HepG2 (cell line): ENCODE measurements around the gene SPRYD3. TPM values are rescaled to one million over a fixed set of nuclear protein-coding genes. Genes with fewer than 3 reads are reported as not detected.

Experiments
- ATAC-seq: fragments of 200-7000 bp; cut with Tn5 transposase; 3 replicates; pipeline ENCODE4 v1.9.1; 2020; ENCODE audit warnings: mild to moderate bottlenecking, moderate library complexity
- BruUV-seq: library from RNA; stranded (reverse); fragments of 400-500 nt; replicated peaks from 2 replicates; lab custom pipeline; 2021; lab: Mats Ljungman, UMichigan
- CTCF ChIA-PET: fragments of 300-600 bp; formaldehyde crosslinking; extraction: SDS; loops from one replicate; lab custom pipeline; 2021; ENCODE audit warnings: low total read pairs, inconsistent platforms, low intra/inter-chr PET ratio; lab: Yijun Ruan, JAX
- POLR2A ChIA-PET: fragments of 350-600 bp; sonication (Branson Sonifier 250); formaldehyde crosslinking; loops from one replicate; lab custom pipeline; 2020; ENCODE audit warnings: antibody characterized with exemption, inconsistent platforms; lab: Yijun Ruan, JAX
- DNase-seq: peaks from one replicate; pipeline ENCODE4 v3.0.0-alpha.2; 2015; ENCODE audit warnings: low spot score
- FAIRE-seq: peaks from 3 replicates; lab custom pipeline; 2011; peaks lifted over from hg19 to GRCh38; lab: Jason Lieb, UNC
- H2AFZ ChIP-seq: one replicate; pipeline ENCODE4 v1.6.1; 2011; ENCODE audit warnings: low read length, inconsistent platforms
- H3K27ac ChIP-seq: fragments of 300-600 bp; 3 replicates; pipeline ENCODE4 v1.8.0; 2011; ENCODE audit warnings: mixed run types, mild to moderate bottlenecking, mixed read lengths, low read length, inconsistent platforms; ENCODE audit not compliant: insufficient read depth; ENCODE audit errors: extremely low read length
- H3K27me3 ChIP-seq, 2 experiments: fragments of 200-600 bp in 1 of 2; 2 replicates in 1 of 2; 3 replicates in 1 of 2; pipeline versions ENCODE4 v1.6.0 to v1.8.0; 2011; ENCODE audit warnings: low read length in 2 of 2, mild to moderate bottlenecking in 2 of 2, moderate library complexity in 2 of 2, inconsistent platforms in 1 of 2; ENCODE audit not compliant: insufficient read depth in 2 of 2, control insufficient read depth in 1 of 2
- H3K36me3 ChIP-seq, 2 experiments: fragments of 200-600 bp in 1 of 2; replicated peaks in 1 of 2; 2 replicates in 1 of 2; 3 replicates in 1 of 2; pipeline versions ENCODE4 v1.5.1 to v1.8.0; 2011; ENCODE audit warnings: low read length in 2 of 2, inconsistent platforms in 1 of 2; ENCODE audit not compliant: insufficient read depth in 2 of 2, control insufficient read depth in 1 of 2
- H3K4me1 ChIP-seq: 2 replicates; pipeline ENCODE4 v1.5.1; 2012; ENCODE audit warnings: low read length, inconsistent platforms; ENCODE audit not compliant: insufficient read depth
- H3K4me2 ChIP-seq: 2 replicates; pipeline ENCODE4 v1.6.0; 2011; ENCODE audit warnings: low read depth, low read length, inconsistent platforms
- H3K4me3 ChIP-seq, 3 experiments: fragments of 200-600 bp in 1 of 3; sonication (generic), shearing (Covaris generic) in 1 of 3; replicated peaks in 1 of 3; 2 replicates each; pipeline ENCODE4 v1.5.1; 2011 to 2016; ENCODE audit warnings: low read length in 3 of 3, inconsistent platforms in 2 of 3, low read depth in 2 of 3, mild to moderate bottlenecking in 2 of 3, control low read depth in 1 of 3, mixed read lengths in 1 of 3; ENCODE audit not compliant: insufficient read depth in 1 of 3
- H3K79me2 ChIP-seq: one replicate; pipeline ENCODE4 v1.6.1; 2011; ENCODE audit warnings: low read length, inconsistent platforms; ENCODE audit not compliant: insufficient read depth
- H3K9ac ChIP-seq: 2 replicates; pipeline ENCODE4 v1.6.0; 2011; ENCODE audit warnings: mild to moderate bottlenecking, low read depth, low read length, inconsistent platforms; ENCODE audit not compliant: insufficient read depth
- H3K9me3 ChIP-seq: 2 replicates; pipeline ENCODE4 v1.5.1; 2012; ENCODE audit warnings: mild to moderate bottlenecking, low read length
- H4K20me1 ChIP-seq: 2 replicates; pipeline ENCODE4 v1.6.0; 2011; ENCODE audit warnings: inconsistent platforms, mild to moderate bottlenecking, low read length, moderate library complexity; ENCODE audit not compliant: insufficient read depth
- DRAP1 ChIP-seq: IDR thresholded peaks from 2 replicates; pipeline ENCODE4 v1.6.1; 2016; ENCODE audit warnings: missing genetic modification reagents, missing compliant biosample characterization
- ISL2 ChIP-seq: sonication (generic); formaldehyde crosslinking; IDR thresholded peaks from 2 replicates; pipeline ENCODE4 v1.5.0; 2020; ENCODE audit warnings: missing genetic modification reagents
- NFE2L1 ChIP-seq: sonication (generic); formaldehyde crosslinking; IDR thresholded peaks from 2 replicates; pipeline ENCODE4 v1.4.0; 2020; ENCODE audit warnings: missing genetic modification reagents, mild to moderate bottlenecking, borderline replicate concordance
- NKX3-1 ChIP-seq: sonication (generic); formaldehyde crosslinking; IDR thresholded peaks from 2 replicates; pipeline ENCODE4 v1.5.0; 2020; ENCODE audit warnings: missing genetic modification reagents
- PCBP1 ChIP-seq: fragments of 200-400 bp; formaldehyde crosslinking; IDR thresholded peaks from 2 replicates; pipeline ENCODE4 v1.6.1; 2017; ENCODE audit warnings: mild to moderate bottlenecking, low read depth, low read length, borderline replicate concordance
- POGZ ChIP-seq: sonication (generic); formaldehyde crosslinking; IDR thresholded peaks from 2 replicates; pipeline ENCODE4 v1.4.0; 2020; ENCODE audit warnings: mild to moderate bottlenecking, missing genetic modification reagents
- SAP130 ChIP-seq: IDR thresholded peaks from 2 replicates; pipeline ENCODE4 v1.6.1; 2016; ENCODE audit warnings: low read depth
- TFDP1 ChIP-seq: IDR thresholded peaks from 2 replicates; pipeline ENCODE4 v1.6.1; 2016; ENCODE audit warnings: missing compliant biosample characterization, missing genetic modification reagents, borderline replicate concordance
- ZNF569 ChIP-seq: sonication (generic); formaldehyde crosslinking; IDR thresholded peaks from 2 replicates; pipeline ENCODE4 v1.5.0; 2020; ENCODE audit warnings: mild to moderate bottlenecking, missing genetic modification reagents, moderate library complexity, borderline replicate concordance
- ZSCAN5A ChIP-seq: sonication (generic); formaldehyde crosslinking; IDR thresholded peaks from 2 replicates; pipeline ENCODE4 v1.8.0; 2022; ENCODE audit warnings: mild to moderate bottlenecking, missing genetic modification reagents, borderline replicate concordance
- WGBS: methylation state at CpG from one replicate; pipeline ENCODE4 v1.1.6; 2017; ENCODE audit warnings: low lambda C conversion rate; 5-methylcytosine and 5-hydroxymethylcytosine counted together
- in situ Hi-C: cut with HindIII; loops from 2 replicates; pipeline ENCODE4 v1.10.0; 2017; ENCODE audit warnings: low pct_unique_long_range_greater_than_20kb; ENCODE audit not compliant: extremely low pct_ligation_motif_present
- intact Hi-C: fragments of 100-400 bp; cut with micrococcal nuclease; formaldehyde crosslinking; loops from one replicate; pipeline ENCODE4 v1.10.0; 2022; ENCODE audit not compliant: unreplicated experiment
- polyA plus RNA-seq, 8 experiments: library from polyadenylated mRNA; depleted of rRNA in 3 of 8; stranded (reverse) in 7 of 8; unstranded in 1 of 8; fragments of >200 nt; fragmentation: Illumina TruSeq in 4 of 8; extraction: Trizol in 4 of 8; gene quantifications; 2 replicates each; pipeline versions ENCODE4 v1.2.1 to v1.2.3, GENCODE V29; 2011 to 2016; ENCODE audit warnings: low read depth in 4 of 8, missing spikeins in 1 of 8, mixed read lengths in 1 of 8; ENCODE audit not compliant: insufficient read depth in 1 of 8
- total RNA-seq, 5 experiments: library from RNA; depleted of rRNA; stranded (reverse); fragments of >200 nt; fragmentation: Illumina TruSeq; extraction: Trizol; gene quantifications; 2 replicates each; pipeline ENCODE4 v1.2.3, GENCODE V29; 2016; ENCODE audit warnings: low read depth in 1 of 5
- TF ChIP-seq, protein P1 (sequence below): sonication (generic); formaldehyde crosslinking; IDR thresholded peaks from 2 replicates; pipeline ENCODE4 v1.5.0; 2020; ENCODE audit warnings: mild to moderate bottlenecking, missing genetic modification reagents

Gene SPRYD3
- total and polyA plus RNA-seq, 2 of the 13 experiments (the other 11 are each of a cell fraction or from before 2014, with no cell fraction given): 9.0 to 9.2 TPM

GRCh38 chr12:53056901-53057300, 22.3 kb downstream of the SPRYD3 start (continued):
- TF ChIP-seq PCBP1: no peak
- TF ChIP-seq POGZ: no peak
- no peak for TF ChIP-seq ZSCAN5A (CRISPR knock-in tag)
- no peak for TF ChIP-seq ISL2 (CRISPR knock-in tag)
- no peak for TF ChIP-seq NFE2L1
- no peak for TF ChIP-seq ZNF569

GRCh38 chr12:53056296-53056695, 22.9 kb downstream of the SPRYD3 start:
- in situ Hi-C loops (no loop called here), intact Hi-C loops (no loop called here)
- no peak for ATAC-seq
- ChIA-PET CTCF (no interaction called here), POLR2A (interaction anchor here (2.0 to 4.6 kb wide), 3 partner anchors 9 to 46 kb away, joined by 6 to 23 read pairs (median 7); partner anchors contain the start of gene SOAT2)
- H4K20me1 ChIP-seq: no peaks in the 10 kb centered on the region
- no peak overlapping the region for H3K4me3 ChIP-seq
- H3K4me1 ChIP-seq: peaks cover 41% of the 10 kb centered on the region
- no peak overlapping the region for H3K27ac ChIP-seq
- no peak overlapping the region for H3K4me2 ChIP-seq
- H3K27me3 ChIP-seq: no peaks in the 10 kb centered on the region
- 0 out of 5 replicates have a peak, but pooled peaks cover 0 to 7% of the 10 kb centered on the region in 2 experiments for H3K36me3 ChIP-seq
- 87% methylated on average over 5 of the region's 5 CpGs for WGBS
- TF ChIP-seq DRAP1 (CRISPR knock-in tag) (no peak), NKX3-1 (CRISPR knock-in tag) (no peak), SAP130 (CRISPR knock-in tag) (no peak), TFDP1 (CRISPR knock-in tag) (no peak)
- TF ChIP-seq, protein P1, sequence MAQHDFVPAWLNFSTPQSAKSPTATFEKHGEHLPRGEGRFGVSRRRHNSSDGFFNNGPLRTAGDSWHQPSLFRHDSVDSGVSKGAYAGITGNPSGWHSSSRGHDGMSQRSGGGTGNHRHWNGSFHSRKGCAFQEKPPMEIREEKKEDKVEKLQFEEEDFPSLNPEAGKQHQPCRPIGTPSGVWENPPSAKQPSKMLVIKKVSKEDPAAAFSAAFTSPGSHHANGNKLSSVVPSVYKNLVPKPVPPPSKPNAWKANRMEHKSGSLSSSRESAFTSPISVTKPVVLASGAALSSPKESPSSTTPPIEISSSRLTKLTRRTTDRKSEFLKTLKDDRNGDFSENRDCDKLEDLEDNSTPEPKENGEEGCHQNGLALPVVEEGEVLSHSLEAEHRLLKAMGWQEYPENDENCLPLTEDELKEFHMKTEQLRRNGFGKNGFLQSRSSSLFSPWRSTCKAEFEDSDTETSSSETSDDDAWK (CRISPR knock-in tag): no peak
- TF ChIP-seq, all 625 proteins: peak for 0
- Histone ChIP-seq H3K9ac (no peak overlapping the region), H2AFZ (no peak overlapping the region), H3K79me2 (peaks cover 8% of the 10 kb centered on the region), H3K9me3 (no peaks in the 10 kb centered on the region)
- no TSS peak for BruUV-seq
- DNase-seq: no peak
- FAIRE-seq: no peak
